ENCODE measurements around the gene TMPRSS5. TPM values are rescaled to one million over a fixed set of nuclear protein-coding genes. Genes with fewer than 3 reads are reported as not detected.

The TMPRSS5 gene
- total RNA-seq, 4 donors from 2014 or later, result 35.0 to 42.2 (median 41.9) TPM

GRCh38 chr11:113698515-113698914 is 7.6 kb downstream of the TMPRSS5 start:
- Histone ChIP-seq H3K36me3 (peaks cover 0 to 51% (median 0%) of the 10 kb centered on the region in 3 donors), H3K27me3 (no peaks in the 10 kb centered on the region), H3K27ac (peak overlapping the region in 1 of 4 donors; percentile 11), H3K4me1 (peaks cover 0 to 17% (median 0%) of the 10 kb centered on the region in 4 donors), H3K4me3 (no peak overlapping the region), H3K9me3 (no peaks in the 10 kb centered on the region)
- DNase-seq (ENCODE audit: low spot score in 2 of 2), result no peak
- TF ChIP-seq POLR2A (IDR thresholded peaks at IDR 0.05) (no peak), CTCF (IDR thresholded peaks at IDR 0.05) (no peak), EP300 (IDR thresholded peaks at IDR 0.05) (no peak)
- 63 to 67% methylated on average over 3 of the region's 3 CpGs for WGBS, 2 donors

- Histone ChIP-seq H3K36me3 (peaks cover 0 to 57% (median 0%) of the 10 kb centered on the region in 3 donors), H3K27ac (peak overlapping the region in 2 of 4 donors; percentile 0 to 7), H3K27me3 (no peaks in the 10 kb centered on the region), H3K4me3 (no peak overlapping the region), H3K4me1 (peaks cover 0 to 17% (median 0%) of the 10 kb centered on the region in 4 donors), H3K9me3 (no peaks in the 10 kb centered on the region)
- TF ChIP-seq EP300 (IDR thresholded peaks at IDR 0.05) (no peak), POLR2A (IDR thresholded peaks at IDR 0.05) (no peak), CTCF (IDR thresholded peaks at IDR 0.05) (no peak)
- no peak for DNase-seq (ENCODE audit: low spot score in 2 of 2)
- WGBS, 2 donors, result 79 to 86% methylated on average over 7 of the region's 7 CpGs
Observed at GRCh38 chr11:113697756-113698407, 8.2 kb downstream of the TMPRSS5 start.

DNA sequence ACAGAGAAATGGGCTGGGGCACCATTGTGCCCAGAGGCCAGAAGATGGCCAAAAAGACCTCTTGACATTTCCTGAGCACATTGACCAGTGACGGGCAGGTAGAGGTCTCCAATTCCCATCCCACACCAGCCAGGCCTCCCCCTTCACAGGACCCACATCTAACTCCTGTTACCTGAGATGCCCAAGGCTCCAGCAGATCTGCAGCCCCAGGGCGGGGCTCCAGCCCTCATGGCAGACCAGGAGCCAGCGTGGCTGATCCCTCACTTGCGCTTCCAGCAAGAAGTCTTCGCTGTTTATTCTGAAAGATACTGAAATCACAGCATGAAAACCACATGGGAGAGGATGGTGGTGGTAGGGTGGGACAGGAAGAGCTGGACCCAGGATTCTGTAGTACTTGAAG is 9.0 kb downstream of the TMPRSS5 start:
- Histone ChIP-seq H3K27me3 (no peaks in the 10 kb centered on the region), H3K36me3 (peaks cover 0 to 63% (median 0%) of the 10 kb centered on the region in 3 donors), H3K4me3 (no peak overlapping the region), H3K27ac (no peak overlapping the region), H3K9me3 (no peaks in the 10 kb centered on the region), H3K4me1 (peaks cover 0 to 17% (median 0%) of the 10 kb centered on the region in 4 donors)
- TF ChIP-seq EP300 (IDR thresholded peaks at IDR 0.05) (no peak), POLR2A (IDR thresholded peaks at IDR 0.05) (no peak)
- DNase-seq (ENCODE audit: low spot score in 2 of 2), result no peak
- 93 to 100% methylated on average over 5 of the region's 5 CpGs for WGBS, 2 donors

GRCh38 chr11:113695207-113695606 is 10.9 kb downstream of the TMPRSS5 start:
- no peaks in the 10 kb centered on the region for H3K9me3 ChIP-seq
- TF ChIP-seq CTCF (IDR thresholded peaks at IDR 0.05) (no peak), EP300 (IDR thresholded peaks at IDR 0.05) (no peak), POLR2A (IDR thresholded peaks at IDR 0.05) (no peak)
- H3K27ac ChIP-seq, result peak overlapping the region in 2 of 4 donors; percentile 9 to 62
- H3K4me1 ChIP-seq, result peaks cover 0 to 32% (median 3%) of the 10 kb centered on the region in 4 donors
- H3K27me3 ChIP-seq, result no peaks in the 10 kb centered on the region
- 70 to 91% methylated on average over 4 of the region's 4 CpGs for WGBS, 2 donors
- H3K36me3 ChIP-seq, result peaks cover 0 to 64% (median 0%) of the 10 kb centered on the region in 3 donors
- no peak overlapping the region for H3K4me3 ChIP-seq
- no peak for DNase-seq (ENCODE audit: low spot score in 2 of 2)

GRCh38 chr11:113694390-113694789 is 11.7 kb downstream of the TMPRSS5 start:
- Histone ChIP-seq H3K4me3 (no peak overlapping the region), H3K9me3 (no peaks in the 10 kb centered on the region), H3K4me1 (peaks cover 0 to 34% (median 8%) of the 10 kb centered on the region in 4 donors), H3K27me3 (no peaks in the 10 kb centered on the region), H3K36me3 (peaks cover 0 to 63% (median 0%) of the 10 kb centered on the region in 3 donors), H3K27ac (peak overlapping the region in 2 of 4 donors; percentile 9 to 62)
- DNase-seq (ENCODE audit: low spot score in 2 of 2), result no peak
- 82 to 90% methylated on average over 10 to 12 of the region's 12 CpGs for WGBS, 2 donors
- TF ChIP-seq EP300 (IDR thresholded peaks at IDR 0.05) (no peak), POLR2A (IDR thresholded peaks at IDR 0.05) (no peak), CTCF (IDR thresholded peaks at IDR 0.05) (no peak)

Data from tibial nerve (tissue), 4 donors.